SK-N-SH (cell line): ENCODE data around the gene NKG7. TPM values are rescaled to one million over a fixed set of nuclear protein-coding genes. Genes with fewer than 3 reads are reported as not detected.

Experiments
- CTCF ChIA-PET: fragments of 300-600, 350-600 bp; formaldehyde crosslinking; extraction: SDS; loops from one replicate; lab custom pipeline; 2021; lab: Yijun Ruan, JAX
- POLR2A ChIA-PET: fragments of 350-600 bp; sonication (Branson Sonifier 250); formaldehyde crosslinking; extraction: SDS; loops from one replicate; lab custom pipeline; 2020; ENCODE audit warnings: antibody characterized with exemption, inconsistent platforms; lab: Yijun Ruan, JAX
- DNase-seq: peaks from one replicate; pipeline ENCODE4 v3.0.0; 2012
- H2AFZ ChIP-seq: fragments of 200-600 bp; sonication (generic); 2 replicates; pipeline ENCODE4 v1.8.1; 2016; ENCODE audit warnings: antibody characterized with exemption, mild to moderate bottlenecking, low read depth
- H3F3A ChIP-seq: fragments of 200-600 bp; sonication (generic); replicated peaks from 2 replicates; pipeline ENCODE3; 2016; ENCODE audit warnings: antibody characterized with exemption, mild to moderate bottlenecking; ENCODE audit not compliant: insufficient read depth
- H3K27ac ChIP-seq, 2 experiments: fragments of 200-500 bp in 1 of 2; fragments of 200-600 bp in 1 of 2; sonication (Bioruptor generic) in 1 of 2; sonication (generic), shearing (Covaris generic) in 1 of 2; 2 replicates each; pipeline versions ENCODE4 v1.5.1 to v1.6.1; 2014 to 2016; ENCODE audit warnings: low read depth in 2 of 2, inconsistent platforms in 1 of 2, low read length in 1 of 2, mild to moderate bottlenecking in 1 of 2, mixed read lengths in 1 of 2
- H3K27me3 ChIP-seq: fragments of 200-600 bp; sonication (generic), shearing (Covaris generic); 2 replicates; pipeline ENCODE4 v1.6.1; 2016; ENCODE audit warnings: mixed run types; ENCODE audit not compliant: insufficient read depth
- H3K36me3 ChIP-seq, 2 experiments: fragments of 200-500 bp in 1 of 2; fragments of 200-600 bp in 1 of 2; sonication (Bioruptor generic) in 1 of 2; sonication (generic) in 1 of 2; replicated peaks in 1 of 2; 2 replicates each; pipeline versions ENCODE3 to v1.5.1; 2014 to 2016; ENCODE audit warnings: low read length in 1 of 2, mild to moderate bottlenecking in 1 of 2; ENCODE audit not compliant: insufficient read depth in 2 of 2, control insufficient read depth in 1 of 2
- H3K4me1 ChIP-seq, 2 experiments: fragments of 200-500 bp in 1 of 2; fragments of 200-600 bp in 1 of 2; sonication (Bioruptor generic) in 1 of 2; sonication (generic), shearing (Covaris generic) in 1 of 2; 2 replicates each; pipeline versions ENCODE4 v1.5.1 to v1.6.1; 2014 to 2016; ENCODE audit warnings: low read depth in 1 of 2, low read length in 1 of 2, mixed run types in 1 of 2; ENCODE audit not compliant: insufficient read depth in 2 of 2, control insufficient read depth in 1 of 2
- H3K4me2 ChIP-seq: fragments of 200-600 bp; sonication (generic), shearing (Covaris generic); 2 replicates; pipeline ENCODE4 v1.6.1; 2017; ENCODE audit warnings: mixed run types
- H3K4me3 ChIP-seq, 2 experiments: fragments of 200-500 bp in 1 of 2; fragments of 200-600 bp in 1 of 2; sonication (Bioruptor generic) in 1 of 2; sonication (generic), shearing (Covaris generic) in 1 of 2; 2 replicates each; pipeline versions ENCODE4 v1.5.1 to v1.8.1; 2014 to 2016; ENCODE audit warnings: low read depth in 2 of 2, inconsistent platforms in 1 of 2, low read length in 1 of 2, mild to moderate bottlenecking in 1 of 2, mixed read lengths in 1 of 2, moderate library complexity in 1 of 2
- H3K79me2 ChIP-seq: fragments of 200-600 bp; sonication (generic); 2 replicates; pipeline ENCODE4 v1.8.1; 2017; ENCODE audit warnings: mild to moderate bottlenecking; ENCODE audit not compliant: insufficient read depth
- H3K9ac ChIP-seq: fragments of 200-600 bp; sonication (generic); 2 replicates; pipeline ENCODE4 v1.6.1; 2017; ENCODE audit warnings: mixed run types
- H3K9me2 ChIP-seq: fragments of 200-600 bp; sonication (generic); 2 replicates; pipeline ENCODE4 v1.6.1; 2017; ENCODE audit warnings: mixed run types
- H3K9me3 ChIP-seq: fragments of 200-600 bp; sonication (generic); 2 replicates; pipeline ENCODE4 v1.6.1; 2017; ENCODE audit warnings: mixed run types, mild to moderate bottlenecking, moderate library complexity
- H4K20me1 ChIP-seq: fragments of 200-600 bp; sonication (generic); 2 replicates; pipeline ENCODE4 v1.6.1; 2017; ENCODE audit warnings: mild to moderate bottlenecking, mixed run types; ENCODE audit not compliant: insufficient read depth
- CHD2 ChIP-seq: fragments of 150-350 bp; IDR thresholded peaks from 2 replicates; pipeline ENCODE4 v1.6.1; 2018; ENCODE audit warnings: low read length; ENCODE audit not compliant: partially characterized antibody
- ELF1 ChIP-seq: IDR thresholded peaks from 2 replicates; pipeline ENCODE4 v1.4.0; 2012
- EP300 ChIP-seq, 2 experiments: IDR thresholded peaks; 2 replicates each; pipeline versions ENCODE4 v1.4.0 to v1.6.1; 2012; ENCODE audit warnings: borderline replicate concordance in 1 of 2, low read depth in 1 of 2, low read length in 1 of 2
- FOXM1 ChIP-seq: IDR thresholded peaks from 2 replicates; pipeline ENCODE4 v1.4.0; 2012; ENCODE audit warnings: low read depth, mild to moderate bottlenecking
- GATA2 ChIP-seq: sonication (generic); formaldehyde crosslinking; IDR thresholded peaks from 2 replicates; pipeline ENCODE4 v1.5.0; 2020; ENCODE audit warnings: mild to moderate bottlenecking, missing genetic modification reagents
- JUND ChIP-seq: IDR thresholded peaks from 2 replicates; pipeline ENCODE4 v1.4.0; 2012
- SIN3A ChIP-seq: IDR thresholded peaks from 2 replicates; pipeline ENCODE4 v1.6.1; 2012; ENCODE audit warnings: low read depth, mild to moderate bottlenecking, low read length, moderate library complexity, borderline replicate concordance
- TEAD4 ChIP-seq: IDR thresholded peaks from 2 replicates; pipeline ENCODE4 v1.4.0; 2012; ENCODE audit warnings: mild to moderate bottlenecking, borderline replicate concordance; ENCODE audit not compliant: insufficient read depth
- USF2 ChIP-seq: fragments of 150-350 bp; IDR thresholded peaks from 2 replicates; pipeline ENCODE4 v1.6.1; 2017; ENCODE audit warnings: antibody characterized with exemption, low read length, low read depth, borderline replicate concordance
- WGBS: methylation state at CpG from one replicate; pipeline ENCODE4 v1.1.6; 2017; ENCODE audit warnings: low lambda C conversion rate; 5-methylcytosine and 5-hydroxymethylcytosine counted together
- polyA plus RNA-seq, 3 experiments: library from polyadenylated mRNA; depleted of rRNA; stranded (reverse); fragments of >200 nt; gene quantifications; 2 replicates each; pipeline ENCODE4 v1.2.3, GENCODE V29; 2012
- TF ChIP-seq, protein P1 (sequence below): fragments of 200-600 bp; sonication (generic); IDR thresholded peaks from 2 replicates; pipeline ENCODE4 v1.6.1; 2017; ENCODE audit warnings: antibody characterized with exemption, mild to moderate bottlenecking, moderate library complexity
- TF ChIP-seq, protein P2 (sequence below): IDR thresholded peaks from 2 replicates; pipeline ENCODE4; 2012
- TF ChIP-seq, protein P3 (sequence below): IDR thresholded peaks from 2 replicates; pipeline ENCODE4 v1.4.0; 2012; ENCODE audit warnings: low read depth, borderline replicate concordance

The NKG7 gene
- polyA plus RNA-seq, 1 of the 3 experiments (the other 2 are of a cell fraction): not detected

- TF ChIP-seq SIN3A: no peak
- no peak for TF ChIP-seq ELF1
- no peak for TF ChIP-seq USF2
These were observed 46.3 kb upstream of the NKG7 start (continued) for GRCh38 chr19:51418707-51419106.

- DNase-seq: no peak
- no peaks in the 10 kb centered on the region for H3K9me3 ChIP-seq
These were observed 45.3 kb upstream of the NKG7 start for GRCh38 chr19:51417810-51418157.

More at GRCh38 chr19:51417810-51418157, 45.3 kb upstream of the NKG7 start:
- H2AFZ ChIP-seq: no peak overlapping the region
- TF ChIP-seq ELF1: no peak
- TF ChIP-seq, protein P1, sequence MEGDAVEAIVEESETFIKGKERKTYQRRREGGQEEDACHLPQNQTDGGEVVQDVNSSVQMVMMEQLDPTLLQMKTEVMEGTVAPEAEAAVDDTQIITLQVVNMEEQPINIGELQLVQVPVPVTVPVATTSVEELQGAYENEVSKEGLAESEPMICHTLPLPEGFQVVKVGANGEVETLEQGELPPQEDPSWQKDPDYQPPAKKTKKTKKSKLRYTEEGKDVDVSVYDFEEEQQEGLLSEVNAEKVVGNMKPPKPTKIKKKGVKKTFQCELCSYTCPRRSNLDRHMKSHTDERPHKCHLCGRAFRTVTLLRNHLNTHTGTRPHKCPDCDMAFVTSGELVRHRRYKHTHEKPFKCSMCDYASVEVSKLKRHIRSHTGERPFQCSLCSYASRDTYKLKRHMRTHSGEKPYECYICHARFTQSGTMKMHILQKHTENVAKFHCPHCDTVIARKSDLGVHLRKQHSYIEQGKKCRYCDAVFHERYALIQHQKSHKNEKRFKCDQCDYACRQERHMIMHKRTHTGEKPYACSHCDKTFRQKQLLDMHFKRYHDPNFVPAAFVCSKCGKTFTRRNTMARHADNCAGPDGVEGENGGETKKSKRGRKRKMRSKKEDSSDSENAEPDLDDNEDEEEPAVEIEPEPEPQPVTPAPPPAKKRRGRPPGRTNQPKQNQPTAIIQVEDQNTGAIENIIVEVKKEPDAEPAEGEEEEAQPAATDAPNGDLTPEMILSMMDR: no peak
- TF ChIP-seq, protein P2, sequence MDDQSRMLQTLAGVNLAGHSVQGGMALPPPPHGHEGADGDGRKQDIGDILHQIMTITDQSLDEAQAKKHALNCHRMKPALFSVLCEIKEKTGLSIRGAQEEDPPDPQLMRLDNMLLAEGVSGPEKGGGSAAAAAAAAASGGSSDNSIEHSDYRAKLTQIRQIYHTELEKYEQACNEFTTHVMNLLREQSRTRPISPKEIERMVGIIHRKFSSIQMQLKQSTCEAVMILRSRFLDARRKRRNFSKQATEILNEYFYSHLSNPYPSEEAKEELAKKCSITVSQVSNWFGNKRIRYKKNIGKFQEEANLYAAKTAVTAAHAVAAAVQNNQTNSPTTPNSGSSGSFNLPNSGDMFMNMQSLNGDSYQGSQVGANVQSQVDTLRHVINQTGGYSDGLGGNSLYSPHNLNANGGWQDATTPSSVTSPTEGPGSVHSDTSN: no peak
- TF ChIP-seq EP300 (IDR thresholded peaks at IDR 0.05; ENCODE audit: borderline replicate concordance in 1 of 2, low read depth in 1 of 2, low read length in 1 of 2): no peak
- TF ChIP-seq, protein P3, sequence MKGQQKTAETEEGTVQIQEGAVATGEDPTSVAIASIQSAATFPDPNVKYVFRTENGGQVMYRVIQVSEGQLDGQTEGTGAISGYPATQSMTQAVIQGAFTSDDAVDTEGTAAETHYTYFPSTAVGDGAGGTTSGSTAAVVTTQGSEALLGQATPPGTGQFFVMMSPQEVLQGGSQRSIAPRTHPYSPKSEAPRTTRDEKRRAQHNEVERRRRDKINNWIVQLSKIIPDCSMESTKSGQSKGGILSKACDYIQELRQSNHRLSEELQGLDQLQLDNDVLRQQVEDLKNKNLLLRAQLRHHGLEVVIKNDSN: no peak
- no peak for TF ChIP-seq TEAD4
- TF ChIP-seq JUND: no peak
- no peak for TF ChIP-seq USF2
- no peak for TF ChIP-seq CHD2
- no peak for TF ChIP-seq FOXM1
- TF ChIP-seq GATA2: no peak
- H3K79me2 ChIP-seq: no peaks in the 10 kb centered on the region
- H3K4me2 ChIP-seq: no peak overlapping the region
- H3K27ac ChIP-seq: no peak overlapping the region
- no peaks in the 10 kb centered on the region for H3K36me3 ChIP-seq
- H3K27me3 ChIP-seq: peaks cover 16% of the 10 kb centered on the region; the same call in 1 of the 2 replicates
- no peaks in the 10 kb centered on the region for H4K20me1 ChIP-seq
- no peaks in the 10 kb centered on the region; a peak in 1 of 4 replicates for H3K4me1 ChIP-seq
- WGBS: 9% methylated on average over 3 of the region's 3 CpGs
- no peaks in the 10 kb centered on the region for H3F3A ChIP-seq
- POLR2A ChIA-PET: no interaction called here
- H3K9me2 ChIP-seq: no peaks in the 10 kb centered on the region
- H3K4me3 ChIP-seq: no peak overlapping the region
- CTCF ChIA-PET: interaction anchor here (0.6 to 2.2 kb wide), 4 partner anchors 19 to 721 kb away, joined by 3 to 9 read pairs (median 4); no protein-coding TSS in a partner anchor
- H3K9ac ChIP-seq: no peak overlapping the region
